G401 (cell line): ENCODE measurements around the gene MMD. TPM values are rescaled to one million over a fixed set of nuclear protein-coding genes. Genes with fewer than 3 reads are reported as not detected.

ENCODE experiments used
- total RNA-seq: library from RNA; depleted of rRNA; stranded (reverse); fragments of >200 nt; shearing (Covaris generic); gene quantifications from 2 replicates; pipeline ENCODE4 v1.2.3, GENCODE V29; 2014; rRNA removed

The MMD gene
- total RNA-seq, 1 experiment from 2014 or later: 7.5 TPM

Other genes starting within 250 kb of the MMD start
- gene HLF, start 156.9 kb downstream of the MMD start, total RNA-seq: 0.12 and 0.95 TPM in 2 replicates
- not detected in 2 replicates for gene SMIM36, start 89.6 kb upstream of the MMD start, total RNA-seq